ENCODE data around the gene LSM2.
A peak's percentile ranks its signal among the peaks of the same experiment; 100 is the strongest.
"Not testable (repeated sequence)": the region's sequence is repeated elsewhere in the genome, so short reads cannot be mapped to it uniquely, and the experiment has no call there.

Gene LSM2

DNA sequence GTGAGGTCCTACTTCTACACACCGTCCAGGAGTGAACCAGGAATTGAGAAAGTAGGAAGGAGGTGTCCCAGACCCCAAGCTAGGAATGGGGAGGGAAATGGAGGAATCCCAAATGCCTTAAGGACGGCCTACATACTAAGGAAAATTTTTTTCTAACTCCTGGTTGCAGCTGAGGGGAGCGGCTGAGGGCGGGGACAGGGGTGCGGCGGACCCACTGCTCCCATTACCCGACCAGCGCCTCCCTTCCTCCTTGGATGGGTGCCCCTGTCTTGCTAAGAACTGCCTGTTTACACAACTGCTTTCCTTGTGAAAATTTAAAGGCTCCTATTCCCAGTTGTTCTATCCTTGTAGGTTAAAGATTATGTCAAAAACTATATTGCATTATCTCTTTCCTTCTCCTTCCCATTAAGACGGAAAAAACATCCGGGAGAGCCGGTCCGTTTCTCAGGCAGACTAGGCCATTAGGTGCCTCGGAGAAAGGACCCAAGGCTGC is 20.1 kb upstream of the LSM2 start:
- DNase-seq: peak in 1 of 2 donors; percentile 37

DNA sequence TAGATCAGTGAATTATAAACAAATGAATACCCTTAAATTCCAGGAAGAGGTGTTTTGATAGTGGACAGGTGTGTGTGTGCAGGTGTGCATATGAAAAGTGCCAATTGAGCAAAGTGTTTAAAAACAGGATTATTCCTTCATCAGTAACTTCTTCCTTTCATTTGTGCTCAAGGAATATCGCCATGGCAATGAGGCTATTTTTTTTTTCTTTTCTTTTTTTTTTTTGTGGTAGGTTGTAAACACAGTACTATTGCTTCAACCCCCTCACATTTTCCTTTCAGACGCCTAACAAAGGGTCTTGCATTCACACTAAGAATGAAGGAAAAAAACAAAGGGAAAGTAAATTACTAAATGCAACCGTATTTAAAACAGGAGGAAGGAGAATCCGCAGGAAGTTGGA is 18.8 kb upstream of the LSM2 start:
- no peak for DNase-seq

DNA sequence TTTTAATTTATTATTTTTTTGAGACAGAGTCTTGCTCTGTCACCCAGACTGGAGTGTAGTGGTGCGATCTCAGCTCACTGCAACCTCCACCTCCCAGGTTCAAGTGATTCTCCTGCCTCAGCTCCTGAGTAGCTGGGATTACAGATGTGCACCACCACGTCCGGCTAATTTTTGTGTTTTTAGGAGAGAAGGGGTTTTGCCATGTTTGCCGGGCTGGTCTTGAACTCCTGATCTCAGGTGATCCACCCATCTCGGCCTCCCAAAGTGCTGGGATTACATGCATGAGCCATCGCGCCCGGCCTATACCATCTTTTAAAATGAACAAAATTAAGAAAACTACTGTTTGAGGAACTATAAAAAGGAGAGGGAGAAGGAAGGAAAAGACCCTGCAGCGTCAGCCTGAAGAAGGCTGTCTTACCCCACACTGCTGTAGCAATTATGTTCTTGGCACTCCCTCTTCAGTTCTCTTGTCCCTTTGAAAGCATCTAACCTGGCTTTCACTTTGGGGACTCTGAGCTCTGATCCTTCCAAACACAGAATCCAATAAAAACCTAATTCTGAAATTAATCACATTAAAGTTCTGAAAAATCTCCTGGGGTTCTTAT is 16.9 kb upstream of the LSM2 start:
- DNase-seq: not testable (repeated sequence)

DNA sequence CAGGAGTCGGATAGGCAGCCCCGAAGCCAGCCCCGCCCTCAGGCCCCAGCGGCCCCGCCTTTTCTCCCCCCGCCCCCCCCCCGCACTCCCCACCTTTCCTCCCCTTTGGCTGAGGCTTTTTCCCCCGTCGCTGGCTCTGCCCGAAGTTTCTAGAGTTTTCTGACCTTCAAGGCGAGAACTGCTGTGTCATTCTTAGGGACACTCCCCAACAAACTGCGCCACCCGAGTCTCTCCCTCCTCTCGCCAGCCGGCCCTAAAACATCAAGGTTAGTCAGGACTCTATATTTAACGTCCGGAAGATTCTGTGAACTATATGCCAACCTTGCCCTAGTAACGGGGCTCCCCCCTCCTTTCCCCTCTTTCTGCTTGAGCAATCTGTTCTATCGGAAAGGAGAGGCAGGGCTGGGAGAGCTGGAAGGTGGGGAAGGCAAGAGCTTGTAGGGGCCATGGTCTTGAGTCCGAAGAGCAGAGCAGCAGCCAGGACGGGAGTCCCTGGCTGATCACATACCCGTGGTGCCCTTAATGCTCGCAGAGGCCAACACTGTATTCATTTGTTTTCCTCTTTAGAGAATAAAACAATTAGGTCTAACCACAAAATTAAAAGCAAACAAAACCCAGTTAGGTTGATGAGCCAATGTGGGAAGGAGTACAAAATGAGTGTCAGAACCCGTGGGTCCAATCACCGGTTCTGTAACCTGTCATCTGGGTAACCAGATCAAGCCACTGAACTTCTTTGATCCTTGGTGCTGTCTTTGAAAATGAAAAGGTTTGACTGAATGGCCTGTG is 15.5 kb upstream of the LSM2 start:
- peak; percentile 52 to 63 for DNase-seq

DNA sequence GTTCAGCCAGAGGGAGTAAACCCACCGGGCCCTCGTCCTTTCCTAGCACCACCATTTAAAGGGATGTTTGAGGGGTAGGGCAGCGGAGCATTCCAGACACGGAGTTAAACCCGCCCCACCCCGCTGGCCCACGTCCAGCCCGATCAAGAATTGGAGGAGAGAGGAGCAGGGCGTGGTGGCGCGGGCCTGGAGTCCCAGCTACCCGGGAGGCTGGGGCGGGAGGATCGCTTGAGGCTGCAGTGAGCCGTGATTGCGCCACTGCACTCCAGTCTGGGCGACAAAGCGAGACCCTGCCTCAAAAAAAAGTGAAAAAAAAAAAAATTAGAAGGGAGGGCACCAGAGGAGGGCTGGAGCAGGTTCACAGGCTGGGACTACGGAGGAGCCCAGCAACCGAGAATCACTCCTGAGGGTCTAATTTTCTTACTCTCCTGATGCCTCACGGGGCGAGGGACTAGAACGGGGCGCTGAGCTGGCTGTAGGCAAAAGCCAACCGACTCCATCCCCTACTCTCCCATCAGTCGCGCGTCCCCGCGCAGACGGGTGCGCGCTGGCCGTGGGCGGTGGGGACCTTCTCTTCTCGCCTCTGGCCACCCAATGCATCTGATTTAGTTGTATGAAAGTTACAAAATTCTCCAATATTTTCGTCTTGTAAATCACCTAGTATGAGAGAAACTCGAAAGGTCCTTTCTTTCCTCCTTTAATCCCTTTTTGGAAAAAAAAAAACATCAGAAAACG is 14.7 kb upstream of the LSM2 start:
- peak; percentile 57 to 60 for DNase-seq

DNA sequence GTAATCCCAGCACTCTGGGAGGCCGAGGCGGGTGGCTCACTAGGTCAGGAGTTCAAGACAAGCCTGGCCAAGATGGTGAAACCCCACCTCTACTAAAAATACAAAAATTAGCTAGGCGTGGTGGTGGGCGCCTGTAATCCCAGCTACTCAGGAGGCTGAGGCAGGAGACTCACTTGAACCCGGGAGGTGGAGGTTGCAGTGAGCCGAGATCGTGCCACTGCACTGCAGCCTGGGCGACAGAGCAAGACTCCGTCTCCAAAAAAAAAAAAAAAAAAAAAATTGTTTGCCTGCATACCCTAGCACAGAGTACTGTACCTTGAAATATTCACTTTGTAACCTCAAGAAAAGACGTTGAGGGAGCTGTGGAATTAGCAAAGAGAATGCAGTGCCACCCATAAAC is 13.6 kb upstream of the LSM2 start:
- not testable (repeated sequence) for DNase-seq

DNA sequence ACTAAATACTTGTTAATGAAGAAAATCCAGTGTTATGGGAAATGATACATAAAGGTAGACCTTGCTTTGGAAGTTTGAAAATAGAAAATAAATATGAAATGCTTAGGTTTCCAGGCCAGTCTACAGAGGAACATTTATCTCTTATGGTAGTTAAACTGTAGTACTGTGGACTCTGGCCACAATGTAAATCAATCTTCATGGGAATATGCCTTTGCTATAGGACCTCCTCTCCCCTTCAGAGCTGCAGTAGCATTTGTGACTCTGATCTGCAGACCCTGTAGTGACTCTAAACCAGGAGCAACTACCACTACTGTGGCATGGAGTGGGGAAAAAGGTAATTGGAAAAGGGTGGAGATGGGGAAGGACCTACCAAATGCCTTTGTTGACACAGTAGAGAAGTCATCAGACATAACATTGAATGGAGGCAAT is 13.1 kb upstream of the LSM2 start:
- DNase-seq: no peak

DNA sequence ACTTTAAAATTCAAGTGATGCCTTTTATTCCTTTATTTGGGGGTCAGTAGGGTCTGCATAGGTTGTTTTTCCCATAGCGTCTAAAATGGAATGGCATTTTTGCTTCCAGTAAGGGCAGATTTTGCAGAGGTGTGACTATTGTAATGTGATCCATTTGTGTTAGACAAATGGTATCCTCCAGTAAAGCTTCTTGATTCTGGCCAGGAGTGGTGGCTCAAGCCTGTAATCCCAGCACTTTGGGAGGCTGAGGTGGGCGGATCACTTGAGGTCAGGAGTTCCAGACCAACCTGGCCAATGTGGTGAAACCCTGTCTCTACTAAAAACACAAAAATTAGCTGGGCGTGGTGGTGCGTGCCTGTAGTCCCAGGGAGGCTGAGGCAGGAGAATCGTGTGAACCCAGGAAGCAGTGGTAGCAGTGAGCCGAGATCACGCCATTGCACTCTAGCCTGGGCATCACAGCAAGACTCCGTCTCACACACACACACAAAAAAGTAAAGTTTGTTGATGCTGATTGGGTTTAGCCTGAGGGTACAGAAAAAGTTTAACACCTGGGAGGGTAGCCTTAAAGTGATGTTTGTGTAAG is 11.3 kb upstream of the LSM2 start:
- DNase-seq: not testable (repeated sequence)

DNA sequence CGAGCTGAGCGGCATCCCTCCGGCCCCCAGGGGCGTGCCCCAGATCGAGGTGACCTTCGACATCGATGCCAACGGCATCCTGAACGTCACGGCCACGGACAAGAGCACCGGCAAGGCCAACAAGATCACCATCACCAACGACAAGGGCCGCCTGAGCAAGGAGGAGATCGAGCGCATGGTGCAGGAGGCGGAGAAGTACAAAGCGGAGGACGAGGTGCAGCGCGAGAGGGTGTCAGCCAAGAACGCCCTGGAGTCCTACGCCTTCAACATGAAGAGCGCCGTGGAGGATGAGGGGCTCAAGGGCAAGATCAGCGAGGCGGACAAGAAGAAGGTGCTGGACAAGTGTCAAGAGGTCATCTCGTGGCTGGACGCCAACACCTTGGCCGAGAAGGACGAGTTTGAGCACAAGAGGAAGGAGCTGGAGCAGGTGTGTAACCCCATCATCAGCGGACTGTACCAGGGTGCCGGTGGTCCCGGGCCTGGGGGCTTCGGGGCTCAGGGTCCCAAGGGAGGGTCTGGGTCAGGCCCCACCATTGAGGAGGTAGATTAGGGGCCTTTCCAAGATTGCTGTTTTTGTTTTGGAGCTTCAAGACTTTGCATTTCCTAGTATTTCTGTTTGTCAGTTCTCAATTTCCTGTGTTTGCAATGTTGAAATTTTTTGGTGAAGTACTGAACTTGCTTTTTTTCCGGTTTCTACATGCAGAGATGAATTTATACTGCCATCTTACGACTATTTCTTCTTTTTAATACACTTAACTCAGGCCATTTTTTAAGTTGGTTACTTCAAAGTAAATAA is 10.6 kb upstream of the LSM2 start:
- not testable (repeated sequence) for DNase-seq

DNA sequence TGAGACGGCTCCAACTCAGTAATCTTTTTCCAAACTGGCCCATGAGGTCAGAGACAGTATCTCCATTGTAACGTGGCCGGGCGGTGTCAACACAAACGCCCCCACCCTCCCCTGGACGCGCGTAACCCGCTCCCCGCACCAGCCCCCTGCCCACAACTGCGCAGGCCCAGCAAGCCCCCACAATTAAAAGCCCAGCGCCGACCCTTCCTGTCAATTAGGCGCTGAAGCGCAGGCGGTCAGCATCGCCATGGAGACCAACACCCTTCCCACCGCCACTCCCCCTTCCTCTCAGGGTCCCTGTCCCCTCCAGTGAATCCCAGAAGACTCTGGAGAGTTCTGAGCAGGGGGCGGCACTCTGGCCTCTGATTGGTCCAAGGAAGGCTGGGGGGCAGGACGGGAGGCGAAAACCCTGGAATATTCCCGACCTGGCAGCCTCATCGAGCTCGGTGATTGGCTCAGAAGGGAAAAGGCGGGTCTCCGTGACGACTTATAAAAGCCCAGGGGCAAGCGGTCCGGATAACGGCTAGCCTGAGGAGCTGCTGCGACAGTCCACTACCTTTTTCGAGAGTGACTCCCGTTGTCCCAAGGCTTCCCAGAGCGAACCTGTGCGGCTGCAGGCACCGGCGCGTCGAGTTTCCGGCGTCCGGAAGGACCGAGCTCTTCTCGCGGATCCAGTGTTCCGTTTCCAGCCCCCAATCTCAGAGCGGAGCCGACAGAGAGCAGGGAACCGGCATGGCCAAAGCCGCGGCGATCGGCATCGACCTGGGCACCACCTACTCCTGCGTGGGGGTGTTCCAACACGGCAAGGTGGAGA is 8.5 kb upstream of the LSM2 start, which contains the start of the genes HSPA1A and HSPA1L:
TSS of gene HSPA1A (plus strand) at position 519 of the 814 bp plus-strand sequence. CDS start at position 733, 214 bp downstream.
TSS of gene HSPA1L (minus strand) at position 259 of the 814 bp plus-strand sequence. CDS start 3,311 bp downstream, outside the sequence.
- DNase-seq: peak; percentile 48 to 55

DNA sequence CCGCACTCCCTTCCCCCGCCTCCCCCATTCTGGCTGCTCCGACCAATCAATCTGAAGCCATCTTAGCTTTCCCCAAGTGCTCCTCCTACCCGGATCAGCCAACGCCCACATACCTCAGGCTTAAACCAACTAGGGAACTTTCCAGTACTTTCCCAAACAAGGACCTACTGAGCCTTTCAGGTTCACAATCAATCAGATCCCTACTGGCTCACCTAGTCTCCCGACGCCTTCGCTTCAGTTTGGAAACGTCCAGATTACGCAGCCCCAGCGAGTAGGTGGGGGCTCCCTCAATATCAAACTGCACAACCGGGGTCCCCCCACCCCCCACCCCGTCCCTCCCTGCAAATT is 7.9 kb upstream of the LSM2 start:
- DNase-seq: peak; percentile 72 to 73

DNA sequence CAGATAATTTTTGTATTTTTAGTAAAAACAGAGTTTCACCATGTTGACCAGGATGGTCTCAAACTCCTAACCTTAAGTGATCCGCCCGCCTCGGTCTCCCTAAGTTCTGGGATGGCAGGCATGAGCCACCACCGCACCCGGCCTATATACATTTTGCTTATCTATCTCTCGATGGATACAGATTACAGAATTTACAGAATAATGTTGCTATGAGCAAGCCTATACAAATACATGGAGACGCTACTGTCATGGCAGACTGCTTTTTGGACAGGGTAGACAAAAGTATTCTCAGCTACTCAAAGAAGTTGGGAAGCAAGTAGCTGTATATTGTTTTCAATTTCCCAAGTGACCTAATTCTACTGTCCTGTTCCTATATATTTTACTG is 6.7 kb upstream of the LSM2 start:
- no peak for DNase-seq

DNA sequence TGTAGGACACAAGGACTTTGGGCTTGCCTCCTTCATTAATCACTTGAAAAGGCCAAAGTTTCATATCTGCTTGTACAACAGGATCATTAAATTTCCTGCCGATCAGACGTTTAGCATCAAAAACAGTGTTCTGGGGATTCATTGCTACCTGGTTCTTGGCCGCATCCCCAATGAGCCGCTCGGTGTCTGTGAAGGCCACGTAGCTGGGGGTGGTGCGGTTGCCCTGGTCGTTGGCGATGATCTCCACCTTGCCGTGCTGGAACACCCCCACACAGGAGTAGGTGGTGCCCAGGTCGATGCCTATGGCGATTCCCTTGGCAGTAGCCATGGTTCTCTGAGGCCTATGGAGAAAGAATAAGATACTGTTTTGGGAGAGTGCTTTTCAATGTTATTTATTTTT is 4.9 kb upstream of the LSM2 start:
- DNase-seq: no peak

DNA sequence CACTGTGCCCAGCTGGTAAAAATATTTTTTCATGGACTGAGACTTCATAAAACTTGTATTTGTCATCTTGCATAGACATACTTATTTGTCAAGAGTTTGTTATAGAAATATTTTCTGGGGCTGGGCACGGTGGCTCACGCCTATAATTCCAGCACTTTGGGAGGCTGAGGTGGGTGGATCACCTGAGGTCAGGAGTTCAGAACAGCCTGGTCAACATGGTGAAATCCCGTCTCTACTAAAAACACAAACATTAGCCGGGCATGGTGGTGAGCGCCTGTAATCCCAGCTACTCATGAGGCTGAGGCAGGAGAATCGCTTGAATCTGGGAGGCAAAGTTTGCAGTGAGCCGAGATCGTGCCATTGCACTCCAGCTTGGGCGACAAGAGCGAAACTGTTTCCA is 1.8 kb upstream of the LSM2 start:
- DNase-seq: not testable (repeated sequence)

DNA sequence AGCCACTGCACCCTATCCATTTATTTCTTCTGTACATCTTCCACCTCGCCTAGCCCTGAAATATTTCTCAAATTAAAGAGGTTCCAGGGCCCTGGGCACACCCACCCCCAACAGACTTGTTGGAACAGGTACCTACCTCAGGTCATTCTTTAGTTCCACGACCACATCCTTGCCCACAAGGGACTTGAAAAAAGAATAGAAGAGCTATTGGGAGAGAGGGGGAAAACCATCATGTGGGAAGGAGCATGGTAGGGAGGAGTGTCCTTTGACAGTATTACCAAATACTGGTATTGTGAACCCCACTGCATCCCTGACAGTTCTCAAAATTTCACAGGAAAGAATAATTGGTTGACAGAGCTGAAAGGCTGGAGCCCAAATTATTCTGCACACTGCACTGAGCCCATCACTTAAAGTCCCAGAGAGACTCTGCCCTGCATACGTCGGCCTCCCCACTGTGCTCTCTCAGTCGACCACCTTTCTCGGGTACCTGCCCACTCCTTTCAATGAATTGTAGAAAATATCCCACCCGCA is 762 bp downstream of the LSM2 start:
- DNase-seq: no peak

DNA sequence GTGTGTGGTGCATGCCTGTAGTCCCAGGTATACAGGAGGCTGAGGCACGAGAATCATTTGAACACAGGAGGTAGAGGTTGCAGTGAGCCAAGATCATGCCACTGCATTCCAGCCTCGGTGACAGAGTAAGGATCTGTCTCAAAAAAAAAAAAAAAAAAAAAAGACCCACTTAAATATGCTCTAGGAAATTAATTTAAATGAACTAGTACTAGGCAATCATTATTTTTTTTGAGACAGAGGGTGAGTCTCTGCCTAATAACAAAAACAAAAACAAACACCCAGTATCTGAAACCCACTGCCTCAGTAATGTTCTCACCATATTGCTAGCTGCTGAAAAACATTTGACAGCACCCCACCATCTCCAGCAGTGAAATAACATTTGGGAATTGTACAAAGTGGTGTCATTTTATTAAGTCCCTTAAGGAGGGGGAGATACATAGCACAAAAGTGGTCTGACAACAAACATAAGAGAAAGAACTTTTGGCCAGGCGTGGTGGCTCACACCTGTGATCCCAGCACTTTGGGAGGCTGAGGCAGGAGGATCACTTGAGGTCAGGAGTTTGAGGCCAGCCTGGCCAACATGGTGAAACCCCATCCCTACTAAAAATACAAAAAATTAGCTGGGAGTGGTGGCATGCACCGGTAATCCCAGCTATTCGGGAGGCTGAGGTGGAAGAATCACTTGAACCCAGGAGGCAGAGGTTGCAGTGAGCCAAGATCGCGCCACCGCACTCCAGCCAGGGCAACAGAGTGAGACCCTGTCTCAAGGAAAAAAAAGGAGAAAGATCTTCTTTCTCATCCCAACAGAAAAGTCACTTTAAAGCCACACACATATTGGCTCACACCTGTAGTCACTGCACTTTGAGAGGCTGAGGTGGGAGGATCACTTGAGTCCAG is 5.5 kb downstream of the LSM2 start:
- not testable (repeated sequence) for DNase-seq

DNA sequence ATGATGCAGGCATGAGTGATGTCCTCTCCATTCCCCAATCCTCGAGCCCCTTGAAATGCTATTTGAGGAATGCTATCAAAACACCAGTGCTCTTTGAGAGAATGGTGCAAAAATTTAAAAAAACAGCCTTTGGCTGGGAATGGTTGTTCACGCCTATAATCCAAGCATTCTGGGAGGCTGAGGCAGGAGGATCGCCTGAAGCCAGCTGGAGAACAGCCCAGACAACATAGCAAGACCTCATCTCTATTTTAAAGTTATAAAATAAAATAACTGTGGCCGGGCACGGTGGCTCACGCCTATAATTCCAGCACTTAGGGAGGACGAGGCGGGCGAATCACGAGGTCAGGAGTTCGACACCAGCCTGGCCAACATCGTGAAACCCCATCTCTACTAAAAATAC is 7.0 kb downstream of the LSM2 start:
- no peak for DNase-seq

DNA sequence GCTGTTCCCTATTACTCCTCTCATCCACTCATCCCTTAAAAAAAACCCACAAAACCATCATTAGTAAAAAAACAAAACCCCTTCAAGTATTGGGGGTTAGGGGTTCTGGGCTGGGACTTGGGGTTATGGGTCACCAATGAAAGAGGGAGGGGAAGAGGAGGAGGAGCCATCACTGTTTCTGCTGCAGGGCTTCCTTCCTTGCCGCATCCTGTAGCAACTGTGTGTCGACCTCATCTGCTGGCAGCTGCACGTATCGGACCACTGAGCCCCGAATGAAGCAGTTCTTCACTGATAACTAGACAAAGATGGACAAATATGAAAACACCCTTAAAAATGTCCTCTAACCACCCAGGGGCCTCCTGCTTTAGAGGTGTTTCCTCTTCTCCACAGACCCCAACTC is 9.2 kb downstream of the LSM2 start:
- DNase-seq: peak; percentile 25 to 39

DNA sequence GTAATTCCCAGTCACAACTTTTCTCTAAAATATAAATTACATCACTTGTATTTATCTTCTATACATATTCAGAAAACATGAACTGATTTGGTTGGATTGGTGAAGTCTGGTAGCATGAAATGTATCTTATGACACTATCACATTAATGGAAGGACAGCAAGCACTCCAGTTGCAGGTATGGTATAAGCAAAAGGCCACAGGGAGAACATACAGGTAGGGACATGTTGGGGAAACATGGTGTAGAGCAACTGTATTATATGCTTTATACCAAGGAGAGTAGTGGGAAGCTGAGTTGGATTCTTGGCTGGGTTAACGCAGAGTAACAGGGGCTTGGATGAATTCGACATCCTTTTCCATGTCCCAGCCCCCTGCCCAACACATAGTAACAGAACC is 9.8 kb downstream of the LSM2 start:
- no peak for DNase-seq
